HCT116 (cell line): ENCODE data around the gene SGCB.

ENCODE experiments used
- EZH2phosphoT487 ChIP-seq: fragments of 200-600 bp; IDR thresholded peaks from 2 replicates; pipeline ENCODE4 v1.6.1; 2018; ENCODE audit warnings: antibody characterized with exemption, borderline replicate concordance
- FOSL1 ChIP-seq: IDR thresholded peaks from 2 replicates; pipeline ENCODE4 v1.6.1; 2012; ENCODE audit warnings: low read depth
- POLR2AphosphoS5 ChIP-seq: IDR thresholded peaks from 2 replicates; pipeline ENCODE4 v1.6.1; 2011; ENCODE audit warnings: mild to moderate bottlenecking, low read depth, low read length, moderate library complexity
- SRF ChIP-seq: IDR thresholded peaks from 2 replicates; pipeline ENCODE4 v1.6.1; 2012; ENCODE audit warnings: low read depth
- YY1 ChIP-seq: IDR thresholded peaks from 2 replicates; pipeline ENCODE4 v1.6.1; 2011; ENCODE audit warnings: low read length, low read depth, moderate library complexity, mild to moderate bottlenecking; ENCODE audit not compliant: insufficient replicate concordance; ENCODE audit errors: extremely low read depth
- TF ChIP-seq, protein P1 (sequence below), 3 experiments: fragments of 200-600 bp in 1 of 3; sonication (generic) in 1 of 3; IDR thresholded peaks in 2 of 3; conservative IDR thresholded peaks in 1 of 3; 2 replicates each; pipeline ENCODE4 v1.5.1; 2012 to 2017; ENCODE audit warnings: low read depth in 2 of 3, low read length in 2 of 3, antibody characterized with exemption in 1 of 3, borderline replicate concordance in 1 of 3, control low read depth in 1 of 3, mild to moderate bottlenecking in 1 of 3, mixed read lengths in 1 of 3, mixed run types in 1 of 3, moderate library complexity in 1 of 3; ENCODE audit not compliant: insufficient read depth in 1 of 3
- TF ChIP-seq, protein P2 (sequence below): IDR thresholded peaks from 2 replicates; pipeline ENCODE4 v1.6.1; 2012

DNA sequence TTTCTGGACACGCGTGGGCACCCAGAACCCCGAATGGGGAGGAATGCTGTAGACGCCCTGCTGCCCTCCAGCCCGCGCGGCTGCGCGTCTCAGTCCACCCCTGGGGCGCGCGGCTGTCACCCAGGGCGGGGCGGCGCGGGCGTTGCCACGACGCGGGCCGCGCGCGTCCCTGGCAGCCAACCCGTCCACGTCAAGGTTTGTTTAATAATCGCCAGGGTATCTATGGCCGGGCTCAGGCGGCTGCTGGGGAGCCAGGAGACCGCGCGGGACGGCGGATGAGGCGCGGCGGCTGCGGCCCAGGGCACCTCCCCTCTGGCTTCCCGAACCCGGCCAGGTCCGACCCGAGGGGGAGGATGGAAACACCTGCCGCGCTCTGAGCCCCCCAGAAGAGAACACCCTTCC is 13.1 kb upstream of the SGCB start, which contains the start of gene SPATA18:
- TF ChIP-seq, protein P1, sequence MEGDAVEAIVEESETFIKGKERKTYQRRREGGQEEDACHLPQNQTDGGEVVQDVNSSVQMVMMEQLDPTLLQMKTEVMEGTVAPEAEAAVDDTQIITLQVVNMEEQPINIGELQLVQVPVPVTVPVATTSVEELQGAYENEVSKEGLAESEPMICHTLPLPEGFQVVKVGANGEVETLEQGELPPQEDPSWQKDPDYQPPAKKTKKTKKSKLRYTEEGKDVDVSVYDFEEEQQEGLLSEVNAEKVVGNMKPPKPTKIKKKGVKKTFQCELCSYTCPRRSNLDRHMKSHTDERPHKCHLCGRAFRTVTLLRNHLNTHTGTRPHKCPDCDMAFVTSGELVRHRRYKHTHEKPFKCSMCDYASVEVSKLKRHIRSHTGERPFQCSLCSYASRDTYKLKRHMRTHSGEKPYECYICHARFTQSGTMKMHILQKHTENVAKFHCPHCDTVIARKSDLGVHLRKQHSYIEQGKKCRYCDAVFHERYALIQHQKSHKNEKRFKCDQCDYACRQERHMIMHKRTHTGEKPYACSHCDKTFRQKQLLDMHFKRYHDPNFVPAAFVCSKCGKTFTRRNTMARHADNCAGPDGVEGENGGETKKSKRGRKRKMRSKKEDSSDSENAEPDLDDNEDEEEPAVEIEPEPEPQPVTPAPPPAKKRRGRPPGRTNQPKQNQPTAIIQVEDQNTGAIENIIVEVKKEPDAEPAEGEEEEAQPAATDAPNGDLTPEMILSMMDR (IDR thresholded peaks at IDR 0.05 in 2 of 3, conservative IDR thresholded peaks at IDR 0.05 in 1 of 3; ENCODE audit: borderline replicate concordance in 1 of 3, insufficient read depth in 1 of 3, low read depth in 2 of 3, low read length in 2 of 3): no peak
- TF ChIP-seq EZH2phosphoT487 (no peak), FOSL1 (no peak), SRF (no peak), POLR2AphosphoS5 (no peak), YY1 (no peak)
- TF ChIP-seq, protein P2, sequence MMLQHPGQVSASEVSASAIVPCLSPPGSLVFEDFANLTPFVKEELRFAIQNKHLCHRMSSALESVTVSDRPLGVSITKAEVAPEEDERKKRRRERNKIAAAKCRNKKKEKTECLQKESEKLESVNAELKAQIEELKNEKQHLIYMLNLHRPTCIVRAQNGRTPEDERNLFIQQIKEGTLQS: no peak
